Stomach (tissue), 9 donors: ENCODE results near the gene YY1AP1. TPM values are rescaled to one million over a fixed set of nuclear protein-coding genes. Genes with fewer than 3 reads are reported as not detected.
A peak's percentile ranks its signal among the peaks of the same experiment; 100 is the strongest.
"Not testable (repeated sequence)": the region's sequence is repeated elsewhere in the genome, so short reads cannot be mapped to it uniquely, and the experiment has no call there.

ENCODE experiments used
- DNase-seq, 2 donors: peaks; one replicate each; pipeline versions ENCODE4 v3.0.0 to v3.0.0-alpha.2; 2013 to 2019
- H3K27ac ChIP-seq, 5 donors: fragments of 200-600 bp in 4 of 5; sonication (generic) in 4 of 5; one replicate each; pipeline ENCODE4 v1.5.1; 2013 to 2019; ENCODE audit warnings: mild to moderate bottlenecking in 1 of 5, moderate library complexity in 1 of 5
- H3K27me3 ChIP-seq, 3 donors: fragments of 200-600 bp; sonication (generic); one replicate each; pipeline ENCODE4 v1.5.1; 2017 to 2019; ENCODE audit warnings: mixed run types in 1 of 3
- H3K36me3 ChIP-seq, 4 donors: fragments of 200-600 bp; sonication (generic); 1 replicate in 3 of 4; 2 replicates in 1 of 4; pipeline ENCODE4 v1.5.1; 2016 to 2019
- H3K4me1 ChIP-seq, 4 donors: fragments of 200-600 bp; sonication (generic); one replicate each; pipeline ENCODE4 v1.5.1; 2016 to 2019
- H3K4me3 ChIP-seq, 4 donors: fragments of 200-600 bp; sonication (generic) in 3 of 4; one replicate each; pipeline ENCODE4 v1.5.1; 2016 to 2019; ENCODE audit warnings: mild to moderate bottlenecking in 1 of 4
- H3K9me3 ChIP-seq, 4 donors: fragments of 200-600 bp; sonication (generic); one replicate each; pipeline ENCODE4 v1.5.1; 2016 to 2019
- CTCF ChIP-seq, 7 experiments: fragments of 450-650 bp in 4 of 7; fragments of 200-600 bp in 3 of 7; sonication (generic) in 3 of 7; IDR thresholded peaks; one replicate each; pipeline ENCODE4 v1.5.1; 2016 to 2019; ENCODE audit warnings: antibody characterized with exemption in 7 of 7, control low read depth in 2 of 7, mild to moderate bottlenecking in 1 of 7
- EP300 ChIP-seq: sonication (generic); formaldehyde crosslinking; IDR thresholded peaks from one replicate; pipeline ENCODE4 v1.6.1; 2017; ENCODE audit warnings: antibody characterized with exemption
- POLR2A ChIP-seq, 4 donors: fragments of 450-650 bp; IDR thresholded peaks; one replicate each; pipeline ENCODE4 v1.6.1; 2016; ENCODE audit warnings: antibody characterized with exemption in 4 of 4, control low read depth in 2 of 4, mild to moderate bottlenecking in 1 of 4, moderate library complexity in 1 of 4
- POLR2AphosphoS5 ChIP-seq, 3 donors: sonication (generic); formaldehyde crosslinking; IDR thresholded peaks; one replicate each; pipeline ENCODE4 v1.6.1; 2016; ENCODE audit warnings: antibody characterized with exemption in 3 of 3
- WGBS, 5 donors: extraction: QIAGEN DNeasy Blood & Tissue Kit in 3 of 5; methylation state at CpG; one replicate each; pipeline versions ENCODE4 v1.1.5 to v1.1.7; 2013 to 2018; 5-methylcytosine and 5-hydroxymethylcytosine counted together
- intact Hi-C: fragments of 100-400 bp; cut with DNase I; formaldehyde crosslinking; loops from one replicate; pipeline ENCODE4 v1.15.1; 2023; ENCODE audit warnings: low total_unique reads
- polyA plus RNA-seq, 3 donors: library from polyadenylated mRNA; stranded (reverse); fragments of 200-250 nt; gene quantifications; one replicate each; pipeline ENCODE4 v1.2.3, GENCODE V29; 2013
- total RNA-seq, 5 donors: library from RNA; depleted of rRNA; stranded (reverse); fragments of >200 nt; gene quantifications; one replicate each; pipeline versions ENCODE4 v1.1.0 to v1.2.3, GENCODE V29; 2014 to 2016
- donor health status: healthy with polysubstance abuse.
- donor health status: Bipolar disorder and iron deficiency.
- donor health status: healthy.

Gene YY1AP1
- total and polyA plus RNA-seq, 8 donors: 21.1 to 253 (median 51.1) TPM

- peaks cover 0 to 6% (median 0%) of the 10 kb centered on the region in 4 donors for H3K4me1 ChIP-seq
- peaks cover 0 to 48% (median 39%) of the 10 kb centered on the region in 4 donors for H3K36me3 ChIP-seq
- H3K27ac ChIP-seq: no peak overlapping the region
- no peaks in the 10 kb centered on the region for H3K27me3 ChIP-seq
- 55 to 68% (median 61%) methylated on average over 2 of the region's 2 CpGs for WGBS, 5 donors
- no peak overlapping the region for H3K4me3 ChIP-seq
- intact Hi-C loops: no loop called here
- peak in 1 of 2 donors; percentile 18 for DNase-seq
- no peaks in the 10 kb centered on the region for H3K9me3 ChIP-seq
- TF ChIP-seq CTCF (IDR thresholded peaks at IDR 0.05) (no peak), POLR2AphosphoS5 (IDR thresholded peaks at IDR 0.05) (no peak), EP300 (no peak), POLR2A (IDR thresholded peaks at IDR 0.05) (no peak)
Observed at GRCh38 chr1:155713075-155713474, 24.5 kb upstream of the YY1AP1 start.

- H3K27me3 ChIP-seq, H3K27ac ChIP-seq, H3K4me3 ChIP-seq, H3K4me1 ChIP-seq, intact Hi-C loops, H3K9me3 ChIP-seq: not testable (repeated sequence)
- peaks cover 0 to 45% (median 35%) of the 10 kb centered on the region in 4 donors for H3K36me3 ChIP-seq
- peak in 1 of 2 donors; percentile 7 for DNase-seq
- WGBS, 5 donors: 60 to 83% (median 66%) methylated on average over 3 of the region's 3 CpGs
Observed at GRCh38 chr1:155712636-155713035, 24.1 kb upstream of the YY1AP1 start.

- H3K9me3 ChIP-seq, DNase-seq, intact Hi-C loops, H3K4me1 ChIP-seq, H3K4me3 ChIP-seq, H3K27me3 ChIP-seq, H3K27ac ChIP-seq: not testable (repeated sequence)
- 94 to 100% (median 99%) methylated on average over 1 to 3 of the region's 3 CpGs for WGBS, 5 donors
- H3K36me3 ChIP-seq: peaks cover 0 to 34% (median 29%) of the 10 kb centered on the region in 4 donors
Observed at GRCh38 chr1:155711457-155711856, 22.9 kb upstream of the YY1AP1 start.

GRCh38 chr1:155709391-155709790 is 20.8 kb upstream of the YY1AP1 start:
- H3K27me3 ChIP-seq: no peaks in the 10 kb centered on the region
- no peak for DNase-seq
- H3K4me1 ChIP-seq: peaks cover 0 to 6% (median 0%) of the 10 kb centered on the region in 4 donors
- H3K27ac ChIP-seq: no peak overlapping the region
- no peaks in the 10 kb centered on the region for H3K9me3 ChIP-seq
- TF ChIP-seq EP300: no peak
- no peak for TF ChIP-seq POLR2A (IDR thresholded peaks at IDR 0.05)
- TF ChIP-seq POLR2AphosphoS5 (IDR thresholded peaks at IDR 0.05): no peak
- no peak for TF ChIP-seq CTCF (IDR thresholded peaks at IDR 0.05)
- intact Hi-C loops: no loop called here
- H3K36me3 ChIP-seq: peaks cover 0 to 25% (median 22%) of the 10 kb centered on the region in 4 donors
- no peak overlapping the region for H3K4me3 ChIP-seq
- 96 to 100% (median 100%) methylated on average over 3 of the region's 3 CpGs for WGBS, 5 donors

GRCh38 chr1:155706139-155706538 is 17.6 kb upstream of the YY1AP1 start:
- H3K27me3 ChIP-seq: no peaks in the 10 kb centered on the region
- DNase-seq: no peak
- H3K4me3 ChIP-seq: no peak overlapping the region
- H3K36me3 ChIP-seq: peaks cover 0 to 17% (median 8%) of the 10 kb centered on the region in 4 donors
- no peaks in the 10 kb centered on the region for H3K4me1 ChIP-seq
- TF ChIP-seq POLR2AphosphoS5 (IDR thresholded peaks at IDR 0.05) (no peak), CTCF (IDR thresholded peaks at IDR 0.05) (no peak), EP300 (no peak), POLR2A (IDR thresholded peaks at IDR 0.05) (no peak)
- no peaks in the 10 kb centered on the region for H3K9me3 ChIP-seq
- WGBS, 5 donors: 84 to 93% (median 88%) methylated on average over 5 of the region's 5 CpGs
- intact Hi-C loops: no loop called here
- no peak overlapping the region for H3K27ac ChIP-seq

GRCh38 chr1:155704414-155704813 is 15.8 kb upstream of the YY1AP1 start:
- H3K9me3 ChIP-seq, intact Hi-C loops, H3K27ac ChIP-seq, H3K36me3 ChIP-seq, DNase-seq, H3K4me3 ChIP-seq, H3K27me3 ChIP-seq, H3K4me1 ChIP-seq: not testable (repeated sequence)
- 89 to 98% (median 95%) methylated on average over 4 to 5 of the region's 5 CpGs for WGBS, 5 donors
